Measurements from ENCODE around the gene IFT52.

The IFT52 gene, protein sequence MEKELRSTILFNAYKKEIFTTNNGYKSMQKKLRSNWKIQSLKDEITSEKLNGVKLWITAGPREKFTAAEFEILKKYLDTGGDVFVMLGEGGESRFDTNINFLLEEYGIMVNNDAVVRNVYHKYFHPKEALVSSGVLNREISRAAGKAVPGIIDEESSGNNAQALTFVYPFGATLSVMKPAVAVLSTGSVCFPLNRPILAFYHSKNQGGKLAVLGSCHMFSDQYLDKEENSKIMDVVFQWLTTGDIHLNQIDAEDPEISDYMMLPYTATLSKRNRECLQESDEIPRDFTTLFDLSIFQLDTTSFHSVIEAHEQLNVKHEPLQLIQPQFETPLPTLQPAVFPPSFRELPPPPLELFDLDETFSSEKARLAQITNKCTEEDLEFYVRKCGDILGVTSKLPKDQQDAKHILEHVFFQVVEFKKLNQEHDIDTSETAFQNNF

DNA sequence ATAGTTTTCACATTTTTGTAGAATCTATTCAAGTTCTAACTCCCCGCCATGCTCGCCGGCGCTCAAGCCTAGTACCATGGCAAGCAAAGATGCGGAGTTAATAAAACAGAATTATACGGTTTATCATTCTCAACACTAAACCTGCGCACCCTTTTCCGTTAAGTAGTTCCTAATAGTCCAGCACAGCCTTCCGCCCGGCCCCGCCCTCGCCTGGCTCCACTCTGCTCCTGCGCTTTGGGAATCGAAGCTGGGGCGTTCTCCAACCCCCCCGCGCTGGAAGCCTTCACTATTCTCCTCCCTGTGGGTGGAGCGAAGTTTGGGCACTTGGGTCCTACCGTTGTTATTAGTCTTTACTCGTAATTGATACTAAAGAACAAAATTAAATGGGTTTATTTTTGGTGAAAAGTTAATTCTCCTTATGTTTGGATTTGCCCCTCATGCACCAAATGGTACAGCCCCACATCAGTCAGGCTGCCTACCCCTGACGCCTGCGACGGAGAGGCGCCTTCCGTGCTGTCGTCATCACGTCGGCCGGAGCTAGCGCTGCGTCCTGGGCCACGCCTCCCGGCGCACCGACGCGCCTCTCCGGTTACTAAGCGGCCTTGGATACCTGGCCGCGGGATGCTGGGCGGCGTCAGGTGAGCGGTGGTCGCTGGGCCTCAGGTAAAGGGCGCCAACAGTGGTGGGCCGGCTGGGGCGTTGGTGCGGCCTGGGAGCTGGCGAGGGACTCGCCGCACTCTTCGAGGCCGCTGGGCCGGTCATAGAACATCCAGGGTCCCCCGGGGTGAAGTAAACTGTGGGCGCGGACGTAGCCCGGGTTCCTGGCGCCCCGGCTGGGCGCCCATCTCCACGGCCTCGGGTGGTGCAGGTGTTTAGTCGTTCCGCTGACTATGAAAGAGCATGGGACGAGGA, at the start of gene IFT52:
IFT52 (plus strand) TSS at position 546 of the 912 bp plus-strand sequence. CDS start 3,762 bp downstream, outside the sequence.
- H3K4me1 ChIP-seq (ENCODE audit: control insufficient read depth, insufficient read depth, low read length), result peaks cover 17% of the 10 kb centered on the region
- H3K27ac ChIP-seq (ENCODE audit: low read length), result peak within 1 kb of the TSS; percentile 67
- H3K27me3 ChIP-seq (ENCODE audit: control insufficient read depth in 1 of 2, insufficient read depth in 2 of 2, low read length in 2 of 2), result no peaks in the 10 kb centered on the region
- H3K9ac ChIP-seq (ENCODE audit: low read length in 2 of 2), result peak within 1 kb of the TSS; percentile 69 to 89
- H3K4me3 ChIP-seq (ENCODE audit: low read length in 2 of 2), result peak within 1 kb of the TSS; percentile 82 to 91
- peaks cover 2 to 3% of the 10 kb centered on the region in 2 donors for H3K36me3 ChIP-seq (ENCODE audit: control insufficient read depth in 2 of 2, insufficient read depth in 2 of 2, low read length in 2 of 2)
- no peaks in the 10 kb centered on the region for H3K9me3 ChIP-seq (ENCODE audit: control insufficient read depth in 2 of 2, low read length in 2 of 2)

DNA sequence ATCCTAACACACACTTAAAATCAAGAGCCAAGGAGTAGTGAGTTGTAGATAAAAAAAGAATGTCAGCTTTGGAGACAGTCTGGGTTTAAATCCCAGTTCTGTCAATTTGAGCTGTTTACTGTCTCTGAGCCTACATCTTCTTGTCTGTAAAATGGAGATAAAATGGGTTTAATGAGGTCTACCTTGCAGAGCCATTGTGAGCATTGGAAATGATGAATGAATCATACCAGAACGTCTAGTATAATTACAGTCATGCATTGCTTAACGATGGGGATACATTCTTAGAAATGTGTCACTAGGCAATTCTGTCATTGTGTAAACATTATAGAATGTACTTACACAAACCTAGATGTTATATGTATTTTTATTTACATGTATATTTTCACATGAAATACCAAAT, 49.5 kb upstream of the IFT52 start:
- peaks cover 2 to 23% of the 10 kb centered on the region in 2 donors for H3K36me3 ChIP-seq (ENCODE audit: control insufficient read depth in 2 of 2, insufficient read depth in 2 of 2, low read length in 2 of 2)
- H3K4me1 ChIP-seq (ENCODE audit: control insufficient read depth, insufficient read depth, low read length), result no peaks in the 10 kb centered on the region
- no peaks in the 10 kb centered on the region for H3K27me3 ChIP-seq (ENCODE audit: control insufficient read depth in 1 of 2, insufficient read depth in 2 of 2, low read length in 2 of 2)
- H3K9ac ChIP-seq (ENCODE audit: low read length in 2 of 2), result no peak overlapping the region
- H3K4me3 ChIP-seq (ENCODE audit: low read length in 2 of 2), result no peak overlapping the region
- H3K9me3 ChIP-seq (ENCODE audit: control insufficient read depth in 2 of 2, low read length in 2 of 2), result no peaks in the 10 kb centered on the region
- H3K27ac ChIP-seq (ENCODE audit: low read length), result no peak overlapping the region

DNA sequence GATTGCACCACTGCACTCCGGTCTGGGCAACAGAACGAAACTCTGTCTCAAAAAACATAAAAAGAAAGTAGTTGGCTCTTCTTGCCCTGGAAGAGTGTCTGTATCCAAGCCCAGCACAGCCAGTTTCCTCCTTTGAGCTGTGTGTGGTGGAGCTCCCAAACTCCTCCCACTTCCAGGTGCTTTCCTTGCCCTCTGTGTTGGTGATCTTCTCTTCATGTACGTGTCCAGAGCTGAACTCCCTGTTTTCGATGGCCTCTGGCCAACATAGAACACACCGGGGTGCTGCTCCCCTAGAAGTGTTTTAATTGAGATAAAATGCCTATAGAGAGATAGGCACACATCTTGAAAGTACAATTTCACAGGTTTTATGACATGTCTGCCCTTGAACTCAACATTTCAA, 48.6 kb upstream of the IFT52 start:
- Histone ChIP-seq H3K9me3 (ENCODE audit: control insufficient read depth in 2 of 2, low read length in 2 of 2) (no peaks in the 10 kb centered on the region), H3K9ac (ENCODE audit: low read length in 2 of 2) (no peak overlapping the region), H3K27ac (ENCODE audit: low read length) (no peak overlapping the region), H3K36me3 (ENCODE audit: control insufficient read depth in 2 of 2, insufficient read depth in 2 of 2, low read length in 2 of 2) (peaks cover 2 to 17% of the 10 kb centered on the region in 2 donors), H3K27me3 (ENCODE audit: control insufficient read depth in 1 of 2, insufficient read depth in 2 of 2, low read length in 2 of 2) (no peaks in the 10 kb centered on the region), H3K4me3 (ENCODE audit: low read length in 2 of 2) (no peak overlapping the region), H3K4me1 (ENCODE audit: control insufficient read depth, insufficient read depth, low read length) (no peaks in the 10 kb centered on the region)

DNA sequence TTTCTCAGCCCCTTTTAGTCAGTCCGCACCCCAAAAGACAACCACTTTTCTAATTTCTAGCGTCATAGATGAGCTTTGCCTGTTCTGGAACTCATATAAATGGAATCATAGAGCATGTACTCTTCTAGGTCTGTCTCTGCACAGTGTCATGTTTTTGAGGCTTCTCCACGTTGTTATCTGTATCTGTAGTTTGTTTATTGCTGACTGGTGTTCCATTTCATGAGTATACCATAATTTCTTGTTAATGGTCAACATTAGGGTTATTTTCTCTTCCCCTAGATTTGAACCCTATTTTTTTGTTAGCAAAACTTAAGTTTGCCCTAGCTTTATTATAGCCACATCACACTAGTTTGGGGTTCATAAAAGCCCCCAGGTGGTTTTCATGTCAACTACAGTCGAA, 48.1 kb upstream of the IFT52 start:
- H3K9me3 ChIP-seq (ENCODE audit: control insufficient read depth in 2 of 2, low read length in 2 of 2), result no peaks in the 10 kb centered on the region
- H3K36me3 ChIP-seq (ENCODE audit: control insufficient read depth in 2 of 2, insufficient read depth in 2 of 2, low read length in 2 of 2), result peaks cover 2 to 15% of the 10 kb centered on the region in 2 donors
- no peak overlapping the region for H3K27ac ChIP-seq (ENCODE audit: low read length)

DNA sequence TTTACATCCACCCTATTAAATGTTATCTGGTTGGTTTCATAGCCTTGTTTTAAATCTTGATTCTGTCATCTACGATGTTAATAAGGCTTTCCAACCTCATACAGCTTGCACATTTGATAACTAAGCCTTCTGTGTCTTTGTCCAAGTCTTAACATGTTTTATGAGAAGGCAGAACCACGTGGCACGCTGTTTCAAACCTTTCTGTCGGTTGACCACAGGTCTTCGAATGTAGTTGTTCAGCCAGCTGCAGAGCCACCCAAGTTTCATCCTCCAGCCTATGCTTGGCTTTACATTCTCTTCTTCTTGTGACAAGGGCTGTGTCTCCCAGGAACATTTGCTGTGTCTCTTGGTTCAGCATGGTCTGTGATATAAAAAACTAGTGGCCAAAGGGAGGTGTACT, 47.6 kb upstream of the IFT52 start:
- no peak overlapping the region for H3K4me3 ChIP-seq (ENCODE audit: low read length in 2 of 2)
- H3K9me3 ChIP-seq (ENCODE audit: control insufficient read depth in 2 of 2, low read length in 2 of 2), result no peaks in the 10 kb centered on the region
- no peaks in the 10 kb centered on the region for H3K4me1 ChIP-seq (ENCODE audit: control insufficient read depth, insufficient read depth, low read length)
- no peaks in the 10 kb centered on the region for H3K27me3 ChIP-seq (ENCODE audit: control insufficient read depth in 1 of 2, insufficient read depth in 2 of 2, low read length in 2 of 2)
- H3K27ac ChIP-seq (ENCODE audit: low read length), result no peak overlapping the region
- peaks cover 2 to 15% of the 10 kb centered on the region in 2 donors for H3K36me3 ChIP-seq (ENCODE audit: control insufficient read depth in 2 of 2, insufficient read depth in 2 of 2, low read length in 2 of 2)
- no peak overlapping the region for H3K9ac ChIP-seq (ENCODE audit: low read length in 2 of 2)

More for the DNA sequence above, 48.1 kb upstream of the IFT52 start:
- H3K27me3 ChIP-seq (ENCODE audit: control insufficient read depth in 1 of 2, insufficient read depth in 2 of 2, low read length in 2 of 2), result no peaks in the 10 kb centered on the region
- H3K9ac ChIP-seq (ENCODE audit: low read length in 2 of 2), result no peak overlapping the region
- no peaks in the 10 kb centered on the region for H3K4me1 ChIP-seq (ENCODE audit: control insufficient read depth, insufficient read depth, low read length)
- H3K4me3 ChIP-seq (ENCODE audit: low read length in 2 of 2), result no peak overlapping the region

DNA sequence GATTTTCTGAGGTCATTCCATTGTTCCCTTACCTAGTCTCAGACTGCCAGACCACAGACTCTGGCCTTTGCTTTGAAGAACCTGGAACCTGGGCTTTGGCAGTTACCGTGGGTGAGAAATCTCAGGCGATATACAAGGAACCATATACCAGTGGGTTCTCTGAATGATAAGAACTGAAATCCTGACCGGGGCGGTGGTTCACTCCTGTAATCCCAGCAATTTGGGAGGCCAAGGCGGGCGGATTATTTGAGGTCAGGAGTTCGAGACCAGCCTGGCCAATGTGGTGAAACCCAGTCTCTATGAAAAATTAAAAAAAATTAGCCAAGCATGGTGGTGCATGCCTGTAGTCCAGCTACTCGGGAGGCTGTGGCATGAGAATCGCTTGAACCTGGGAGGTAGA, 46.2 kb upstream of the IFT52 start:
- H3K4me1 ChIP-seq (ENCODE audit: control insufficient read depth, insufficient read depth, low read length), result no peaks in the 10 kb centered on the region
- H3K4me3 ChIP-seq (ENCODE audit: low read length in 2 of 2), result no peak overlapping the region
- H3K27me3 ChIP-seq (ENCODE audit: control insufficient read depth in 1 of 2, insufficient read depth in 2 of 2, low read length in 2 of 2), result no peaks in the 10 kb centered on the region
- H3K36me3 ChIP-seq (ENCODE audit: control insufficient read depth in 2 of 2, insufficient read depth in 2 of 2, low read length in 2 of 2), result peaks cover 2 to 10% of the 10 kb centered on the region in 2 donors
- no peaks in the 10 kb centered on the region for H3K9me3 ChIP-seq (ENCODE audit: control insufficient read depth in 2 of 2, low read length in 2 of 2)
- no peak overlapping the region for H3K9ac ChIP-seq (ENCODE audit: low read length in 2 of 2)
- H3K27ac ChIP-seq (ENCODE audit: low read length), result no peak overlapping the region

DNA sequence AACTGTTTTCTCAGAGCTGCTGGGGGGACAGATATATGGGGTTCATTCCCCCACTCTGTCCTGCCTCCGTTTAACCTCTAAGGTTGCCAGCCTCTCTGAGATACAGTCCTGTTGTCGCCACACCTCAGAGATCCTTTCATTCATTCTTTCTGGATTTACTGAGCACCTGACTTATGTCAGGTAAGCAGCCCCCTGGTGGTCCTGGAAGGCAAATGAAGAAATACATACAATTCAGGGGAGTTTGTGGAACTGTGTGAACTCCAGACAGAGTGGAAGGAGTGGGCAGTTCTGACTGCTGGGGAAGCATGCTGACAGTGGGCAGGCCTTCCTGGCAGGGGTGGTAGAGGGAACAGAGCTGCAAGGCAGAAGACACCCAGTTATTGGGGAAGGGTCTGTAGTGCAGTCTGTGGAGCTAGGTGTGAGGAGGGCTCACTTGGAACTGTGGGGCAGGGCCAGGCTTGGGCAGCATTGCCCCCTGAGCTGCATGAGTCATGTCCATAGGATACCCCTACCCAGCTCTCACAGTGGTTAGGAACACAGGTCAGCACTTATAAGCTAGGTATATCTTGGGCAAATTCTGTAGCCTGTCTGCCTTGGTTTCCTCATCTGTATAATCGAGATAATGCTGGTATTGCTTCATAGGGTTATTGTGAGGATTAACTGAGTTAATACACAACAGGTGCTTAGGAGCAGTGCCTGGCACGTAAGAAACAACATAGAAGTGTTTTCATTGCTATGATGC, 44.7 kb upstream of the IFT52 start:
- Histone ChIP-seq H3K4me3 (ENCODE audit: low read length in 2 of 2) (no peak overlapping the region), H3K4me1 (ENCODE audit: control insufficient read depth, insufficient read depth, low read length) (no peaks in the 10 kb centered on the region), H3K36me3 (ENCODE audit: control insufficient read depth in 2 of 2, insufficient read depth in 2 of 2, low read length in 2 of 2) (peaks cover 0 to 4% of the 10 kb centered on the region in 2 donors), H3K9ac (ENCODE audit: low read length in 2 of 2) (no peak overlapping the region), H3K27ac (ENCODE audit: low read length) (no peak overlapping the region), H3K9me3 (ENCODE audit: control insufficient read depth in 2 of 2, low read length in 2 of 2) (no peaks in the 10 kb centered on the region), H3K27me3 (ENCODE audit: control insufficient read depth in 1 of 2, insufficient read depth in 2 of 2, low read length in 2 of 2) (no peaks in the 10 kb centered on the region)

DNA sequence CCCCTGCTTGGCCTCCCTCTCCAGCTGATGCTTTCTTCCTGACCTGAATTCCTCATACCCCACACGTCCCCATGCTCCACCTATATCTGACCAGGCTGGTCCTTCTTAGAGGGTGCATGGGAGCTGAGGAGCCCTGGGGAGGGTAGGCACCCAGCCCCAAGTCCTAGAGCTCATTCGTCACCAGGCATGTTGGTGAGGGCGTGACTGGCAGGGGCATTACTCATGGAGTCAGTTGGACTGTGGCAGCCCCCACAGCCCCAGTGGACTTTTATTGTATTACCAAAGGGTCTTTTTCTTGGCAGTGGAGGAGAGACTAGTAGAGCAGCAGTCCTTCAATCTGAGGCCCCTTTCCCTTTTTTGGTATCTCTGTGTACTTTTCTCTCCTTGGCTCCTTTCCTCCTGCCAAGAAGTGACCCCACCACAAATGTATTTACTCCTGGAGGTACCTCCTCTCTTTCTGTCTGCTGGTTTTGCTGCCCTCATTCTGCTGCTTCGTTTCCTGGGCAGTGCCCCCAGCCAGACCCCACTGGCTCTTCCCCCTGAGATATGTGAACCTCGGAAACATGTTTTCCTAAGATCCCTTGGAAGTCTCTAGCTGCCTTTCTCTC, 42.4 kb upstream of the IFT52 start:
- H3K27me3 ChIP-seq (ENCODE audit: control insufficient read depth in 1 of 2, insufficient read depth in 2 of 2, low read length in 2 of 2), result no peaks in the 10 kb centered on the region
- no peak overlapping the region for H3K4me3 ChIP-seq (ENCODE audit: low read length in 2 of 2)
- peaks cover 0 to 4% of the 10 kb centered on the region in 2 donors for H3K36me3 ChIP-seq (ENCODE audit: control insufficient read depth in 2 of 2, insufficient read depth in 2 of 2, low read length in 2 of 2)
- no peak overlapping the region for H3K9ac ChIP-seq (ENCODE audit: low read length in 2 of 2)
- H3K9me3 ChIP-seq (ENCODE audit: control insufficient read depth in 2 of 2, low read length in 2 of 2), result no peaks in the 10 kb centered on the region
- no peak overlapping the region for H3K27ac ChIP-seq (ENCODE audit: low read length)
- no peaks in the 10 kb centered on the region for H3K4me1 ChIP-seq (ENCODE audit: control insufficient read depth, insufficient read depth, low read length)

DNA sequence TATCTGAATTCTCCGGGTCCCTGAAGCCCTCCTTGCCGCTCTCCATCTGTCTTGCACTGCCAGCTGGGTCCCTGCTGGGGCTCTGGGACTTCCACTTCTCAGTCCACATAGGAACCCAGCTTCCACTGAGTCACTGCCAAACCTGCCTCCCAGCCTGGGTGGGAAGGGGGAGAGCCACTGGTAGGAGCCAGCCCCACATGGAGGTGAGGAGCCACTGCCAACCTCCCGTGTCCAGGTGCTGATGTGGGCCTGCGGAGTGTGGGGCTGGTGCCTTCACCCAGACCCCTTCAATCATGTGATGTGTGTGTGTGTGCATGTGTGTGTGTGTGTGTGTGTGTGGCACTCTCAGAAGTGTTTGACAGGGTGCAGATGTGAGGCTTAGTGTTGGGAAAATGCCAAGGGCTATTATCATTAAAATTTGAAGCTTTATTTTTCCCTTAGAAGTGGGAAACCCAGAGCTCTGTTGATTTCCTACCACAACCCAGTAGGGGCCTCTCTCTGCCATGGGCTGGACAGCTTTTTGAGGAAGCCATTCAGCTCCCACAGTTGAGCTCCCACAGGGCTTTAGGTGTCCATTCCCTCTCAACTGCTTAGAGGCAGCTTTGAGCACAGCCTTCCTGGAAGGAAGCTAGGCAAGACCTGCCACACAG, 41.2 kb upstream of the IFT52 start:
- H3K9me3 ChIP-seq (ENCODE audit: control insufficient read depth in 2 of 2, low read length in 2 of 2), result no peaks in the 10 kb centered on the region
- no peaks in the 10 kb centered on the region for H3K4me1 ChIP-seq (ENCODE audit: control insufficient read depth, insufficient read depth, low read length)
- H3K27ac ChIP-seq (ENCODE audit: low read length), result no peak overlapping the region
- H3K9ac ChIP-seq (ENCODE audit: low read length in 2 of 2), result no peak overlapping the region
- H3K36me3 ChIP-seq (ENCODE audit: control insufficient read depth in 2 of 2, insufficient read depth in 2 of 2, low read length in 2 of 2), result peaks cover 0 to 2% of the 10 kb centered on the region in 2 donors
- no peak overlapping the region for H3K4me3 ChIP-seq (ENCODE audit: low read length in 2 of 2)
- no peaks in the 10 kb centered on the region for H3K27me3 ChIP-seq (ENCODE audit: control insufficient read depth in 1 of 2, insufficient read depth in 2 of 2, low read length in 2 of 2)
